IgD-negative memory B cell (primary cell): Measurements from ENCODE around the gene SLC47A2. TPM values are rescaled to one million over a fixed set of nuclear protein-coding genes. Genes with fewer than 3 reads are reported as not detected.
"Not testable (repeated sequence)": the region's sequence is repeated elsewhere in the genome, so short reads cannot be mapped to it uniquely, and the experiment has no call there.

Experiments used
- H3K27ac Mint-ChIP-seq, 3 donors: one replicate each; pipeline ENCODE4 v1.8.0; 2020 to 2022; ENCODE audit warnings: mild to moderate bottlenecking in 3 of 3, mixed read lengths in 3 of 3, moderate library complexity in 1 of 3
- H3K27me3 Mint-ChIP-seq: one replicate; pipeline ENCODE4 v1.8.0; 2021; ENCODE audit warnings: mixed read lengths
- H3K36me3 Mint-ChIP-seq: one replicate; pipeline ENCODE4 v1.8.0; 2020; ENCODE audit warnings: mild to moderate bottlenecking, mixed read lengths
- H3K4me1 Mint-ChIP-seq, 3 donors: one replicate each; pipeline ENCODE4 v1.8.0; 2020 to 2022; ENCODE audit warnings: mixed read lengths in 3 of 3, mild to moderate bottlenecking in 1 of 3
- H3K4me3 Mint-ChIP-seq, 4 donors: one replicate each; pipeline ENCODE4 v1.8.0; 2020 to 2022; ENCODE audit warnings: mild to moderate bottlenecking in 4 of 4, mixed read lengths in 4 of 4, moderate library complexity in 3 of 4
- H3K9me3 Mint-ChIP-seq, 3 donors: one replicate each; pipeline ENCODE4 v1.8.0; 2020 to 2021; ENCODE audit warnings: mixed read lengths in 3 of 3, mild to moderate bottlenecking in 1 of 3
- polyA plus RNA-seq: library from polyadenylated mRNA; unstranded; fragments of 300-500 nt; fragmentation: Illumina TruSeq; gene quantifications from one replicate; pipeline ENCODE4 v1.2.3, GENCODE V29; 2021

Gene SLC47A2, protein sequence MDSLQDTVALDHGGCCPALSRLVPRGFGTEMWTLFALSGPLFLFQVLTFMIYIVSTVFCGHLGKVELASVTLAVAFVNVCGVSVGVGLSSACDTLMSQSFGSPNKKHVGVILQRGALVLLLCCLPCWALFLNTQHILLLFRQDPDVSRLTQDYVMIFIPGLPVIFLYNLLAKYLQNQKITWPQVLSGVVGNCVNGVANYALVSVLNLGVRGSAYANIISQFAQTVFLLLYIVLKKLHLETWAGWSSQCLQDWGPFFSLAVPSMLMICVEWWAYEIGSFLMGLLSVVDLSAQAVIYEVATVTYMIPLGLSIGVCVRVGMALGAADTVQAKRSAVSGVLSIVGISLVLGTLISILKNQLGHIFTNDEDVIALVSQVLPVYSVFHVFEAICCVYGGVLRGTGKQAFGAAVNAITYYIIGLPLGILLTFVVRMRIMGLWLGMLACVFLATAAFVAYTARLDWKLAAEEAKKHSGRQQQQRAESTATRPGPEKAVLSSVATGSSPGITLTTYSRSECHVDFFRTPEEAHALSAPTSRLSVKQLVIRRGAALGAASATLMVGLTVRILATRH
- 0.15 TPM for polyA plus RNA-seq

DNA sequence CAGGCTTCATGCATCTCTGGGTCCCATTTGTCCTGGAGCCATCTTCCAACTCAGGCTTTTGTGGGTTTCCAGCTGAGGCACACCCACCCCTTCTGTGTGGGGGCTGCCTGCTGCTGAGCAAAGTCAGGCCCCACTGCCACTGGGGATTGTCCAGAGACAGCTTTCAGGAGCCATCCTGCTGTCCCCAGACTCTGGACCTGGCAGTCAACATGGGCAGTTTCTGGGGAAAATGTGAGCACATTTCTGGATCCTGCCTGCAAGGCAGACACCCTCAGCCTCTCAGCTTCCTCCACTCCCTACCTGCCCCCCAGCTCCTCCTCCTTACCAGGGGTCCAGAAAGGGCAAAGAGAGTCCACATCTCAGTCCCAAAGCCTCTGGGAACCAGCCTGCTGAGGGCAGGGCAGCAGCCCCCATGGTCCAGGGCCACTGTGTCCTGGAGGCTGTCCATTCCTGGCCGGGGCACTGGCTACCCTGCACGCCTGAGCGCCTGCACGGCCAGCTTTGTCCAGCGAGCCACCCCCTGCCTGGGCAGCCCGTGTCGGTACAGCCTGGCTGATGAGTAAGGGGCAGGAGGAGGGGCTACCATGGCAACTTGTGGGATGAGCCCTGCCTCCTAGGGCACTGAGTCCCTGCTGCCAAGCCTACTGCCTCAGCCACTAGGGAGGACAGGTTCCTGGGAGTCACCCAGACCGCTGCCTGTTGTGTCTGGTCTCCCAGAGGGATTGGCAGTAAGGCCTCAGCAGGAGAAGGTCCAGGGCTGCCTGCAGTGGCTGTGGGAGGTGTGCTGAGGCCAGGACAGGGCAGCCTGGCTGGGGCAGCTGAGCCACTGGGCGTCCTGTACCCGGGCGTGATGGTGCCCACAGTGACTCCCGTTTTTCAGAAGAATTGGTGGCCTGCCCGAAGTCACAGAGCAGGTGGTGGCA lies at the start of gene SLC47A2:
TSS of gene SLC47A2 (minus strand) at position 477 of the 923 bp plus-strand sequence. CDS start at position 448, 29 bp downstream.
- no peak within 1 kb of the TSS for H3K27ac Mint-ChIP-seq
- no peaks in the 10 kb centered on the region for H3K9me3 Mint-ChIP-seq
- no peak within 1 kb of the TSS for H3K4me3 Mint-ChIP-seq
- H3K27me3 Mint-ChIP-seq = peaks cover 4% of the 10 kb centered on the region
- H3K4me1 Mint-ChIP-seq = peaks cover 0 to 1% (median 0%) of the 10 kb centered on the region in 3 donors
- H3K36me3 Mint-ChIP-seq = peaks cover 2% of the 10 kb centered on the region

DNA sequence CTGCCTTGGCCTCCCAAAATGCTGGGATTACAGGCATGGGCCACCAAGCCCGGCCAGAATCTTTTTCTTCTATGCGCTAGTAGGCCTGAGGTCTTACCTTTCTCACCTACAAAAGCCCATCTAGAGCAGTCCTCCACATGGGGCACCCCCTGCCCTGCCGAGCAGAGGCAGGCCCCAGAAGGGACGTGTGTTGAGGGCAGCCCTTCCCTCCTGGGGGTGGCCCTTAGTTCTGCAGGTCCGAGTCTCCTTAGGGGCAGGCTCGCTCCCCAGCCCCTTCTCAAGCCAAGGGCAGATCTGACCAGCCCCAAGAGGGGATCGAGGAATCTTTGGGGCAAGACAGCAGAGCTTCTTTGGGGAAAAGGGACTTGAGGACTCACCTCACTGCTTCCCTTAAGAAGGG lies 49.6 kb upstream of the SLC47A2 start:
- peaks cover 2% of the 10 kb centered on the region for H3K27me3 Mint-ChIP-seq
- H3K4me1 Mint-ChIP-seq = no peaks in the 10 kb centered on the region
- no peaks in the 10 kb centered on the region for H3K9me3 Mint-ChIP-seq
- no peak overlapping the region for H3K4me3 Mint-ChIP-seq
- no peaks in the 10 kb centered on the region for H3K36me3 Mint-ChIP-seq
- H3K27ac Mint-ChIP-seq = no peak overlapping the region

DNA sequence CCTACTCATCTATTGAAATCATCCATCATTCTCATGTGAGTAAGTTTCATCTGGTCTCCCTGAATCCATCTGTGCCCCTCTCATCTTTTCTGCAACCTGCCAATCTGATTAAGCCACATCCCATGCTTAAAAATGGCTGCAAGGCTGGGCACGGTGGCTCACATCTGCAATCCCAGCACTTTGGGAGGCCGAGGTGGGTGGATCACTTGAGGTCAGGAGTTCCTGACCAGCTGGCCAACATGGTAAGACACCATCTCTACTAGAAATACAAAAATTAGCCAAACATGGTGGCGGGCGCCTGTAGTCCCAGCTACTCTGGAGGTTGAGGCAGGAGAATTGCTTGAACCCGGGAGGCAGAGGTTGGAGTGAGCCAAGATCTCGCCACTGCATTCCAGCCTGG lies 47.6 kb upstream of the SLC47A2 start:
- not testable (repeated sequence) for H3K27ac Mint-ChIP-seq, H3K4me1 Mint-ChIP-seq, H3K4me3 Mint-ChIP-seq, H3K9me3 Mint-ChIP-seq, H3K36me3 Mint-ChIP-seq, H3K27me3 Mint-ChIP-seq

DNA sequence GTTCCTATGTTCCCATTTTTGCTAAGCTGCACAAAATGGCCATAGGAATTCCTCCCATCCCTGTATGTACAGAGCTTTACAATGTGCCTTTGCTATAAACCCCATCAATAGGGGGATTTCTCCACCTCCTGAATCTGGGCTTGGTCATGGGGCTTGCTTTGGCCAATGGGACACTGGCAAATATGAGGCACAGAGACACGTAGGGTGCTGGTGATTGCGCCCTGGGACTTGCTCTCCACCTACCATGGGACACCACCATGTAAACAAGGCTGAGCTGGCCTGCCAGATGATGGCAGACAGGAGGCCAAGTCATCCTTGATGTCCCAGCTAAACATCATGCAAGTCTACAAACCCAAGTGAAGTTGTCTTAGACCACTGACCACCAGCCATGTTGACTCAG lies 47.0 kb upstream of the SLC47A2 start:
- peaks cover 3% of the 10 kb centered on the region for H3K27me3 Mint-ChIP-seq
- H3K4me3 Mint-ChIP-seq = no peak overlapping the region
- H3K9me3 Mint-ChIP-seq = no peaks in the 10 kb centered on the region
- H3K36me3 Mint-ChIP-seq = no peaks in the 10 kb centered on the region
- H3K27ac Mint-ChIP-seq = no peak overlapping the region
- peaks cover 0 to 2% (median 0%) of the 10 kb centered on the region in 3 donors for H3K4me1 Mint-ChIP-seq

DNA sequence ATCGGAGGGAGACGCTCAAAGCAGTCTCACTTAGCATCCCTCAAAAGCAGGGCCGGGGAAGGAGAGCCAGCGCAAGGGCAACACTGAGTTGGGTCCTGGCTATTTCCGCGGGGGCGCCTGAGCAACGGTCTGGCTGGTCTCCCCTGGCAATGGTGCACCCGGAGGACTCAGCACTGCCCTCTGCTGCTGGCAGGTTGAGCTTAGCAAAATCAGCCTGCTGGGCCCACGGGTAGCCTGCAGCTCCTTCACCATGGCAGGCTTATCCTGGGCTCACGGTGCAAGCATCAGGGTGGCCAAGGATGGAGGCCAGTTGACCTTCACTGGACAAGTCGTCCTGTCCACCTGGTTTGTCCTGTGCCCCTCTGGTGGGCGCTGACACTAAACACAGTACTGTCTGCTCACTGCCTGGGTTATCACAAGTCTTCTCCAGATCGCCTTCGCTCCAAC lies 46.2 kb upstream of the SLC47A2 start:
- Mint-ChIP-seq H3K9me3 (no peaks in the 10 kb centered on the region), H3K4me3 (no peak overlapping the region), H3K27ac (no peak overlapping the region), H3K27me3 (peaks cover 3% of the 10 kb centered on the region), H3K36me3 (no peaks in the 10 kb centered on the region), H3K4me1 (peaks cover 0 to 2% (median 0%) of the 10 kb centered on the region in 3 donors)

DNA sequence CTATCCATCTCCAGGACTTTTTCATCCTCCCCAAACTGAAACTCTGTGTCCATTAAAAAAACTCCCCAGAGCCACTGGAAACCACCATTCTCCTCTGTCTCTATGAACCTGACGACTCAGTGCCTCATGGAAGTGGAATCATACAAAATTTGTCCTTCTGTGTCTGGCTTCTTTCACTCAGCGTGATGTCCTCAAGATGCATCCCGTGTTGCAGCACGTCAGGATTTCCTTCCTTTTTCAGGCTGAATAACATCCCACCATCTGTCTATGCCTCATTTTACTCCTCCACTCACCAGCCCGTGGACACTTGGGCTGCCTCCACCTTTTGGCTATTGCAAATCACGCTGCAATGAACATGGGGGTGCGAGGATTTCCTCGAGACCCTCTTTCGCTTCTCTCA lies 44.4 kb upstream of the SLC47A2 start:
- Mint-ChIP-seq H3K36me3 (peaks cover 1% of the 10 kb centered on the region), H3K4me3 (no peak overlapping the region), H3K27ac (no peak overlapping the region), H3K27me3 (peaks cover 3% of the 10 kb centered on the region), H3K4me1 (peaks cover 6 to 9% (median 7%) of the 10 kb centered on the region in 3 donors), H3K9me3 (no peaks in the 10 kb centered on the region)

DNA sequence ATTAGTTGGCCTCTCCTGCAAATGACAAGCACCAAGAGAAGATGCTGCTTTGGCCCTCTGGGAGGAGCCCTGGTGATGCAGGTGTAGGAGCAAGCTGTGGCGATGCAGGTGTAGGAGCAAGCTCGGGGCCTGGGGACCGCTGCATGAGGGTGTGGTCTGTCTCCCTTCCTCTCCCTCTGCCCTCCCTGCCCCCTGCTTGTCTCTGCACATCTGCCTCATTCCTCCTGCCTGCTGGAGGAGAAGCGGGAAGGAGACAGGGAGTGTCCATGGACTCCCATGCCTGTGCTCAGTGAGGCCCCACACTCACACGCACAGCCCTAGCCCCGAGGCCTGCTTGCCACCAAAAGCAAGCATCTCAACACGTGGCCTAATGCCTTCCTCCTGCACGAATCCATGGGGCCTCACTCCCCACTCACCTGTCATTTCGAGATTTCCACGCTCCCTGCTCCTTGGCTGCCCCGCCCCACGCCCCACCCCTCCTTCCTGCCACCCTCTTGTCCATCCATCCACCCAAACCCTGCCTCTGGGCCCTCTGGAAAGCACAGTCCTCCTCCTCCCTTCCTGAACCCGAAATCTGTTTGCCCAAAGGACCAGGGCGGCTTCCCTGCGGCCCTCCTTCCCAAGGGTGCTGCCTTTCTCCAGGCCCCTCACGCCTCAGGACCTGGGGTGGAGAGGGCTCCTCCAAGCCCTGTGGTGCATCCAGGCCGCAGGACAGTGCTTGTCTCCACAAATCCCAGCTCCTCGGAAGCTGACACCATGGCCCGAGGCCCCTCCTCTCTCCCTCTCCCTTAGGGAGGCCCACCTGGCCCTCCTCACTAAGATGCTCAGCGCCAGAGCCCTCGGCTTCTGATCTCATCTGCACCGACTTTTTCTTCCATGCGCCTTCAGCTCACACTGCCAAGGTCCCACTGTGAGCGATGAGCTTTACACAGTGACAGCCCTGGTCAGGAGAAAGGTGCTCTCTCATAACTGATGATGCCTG lies 43.5 kb upstream of the SLC47A2 start:
- peaks cover 3% of the 10 kb centered on the region for H3K27me3 Mint-ChIP-seq
- H3K9me3 Mint-ChIP-seq = no peaks in the 10 kb centered on the region
- peaks cover 11 to 18% (median 15%) of the 10 kb centered on the region in 3 donors for H3K4me1 Mint-ChIP-seq
- no peak overlapping the region for H3K4me3 Mint-ChIP-seq
- peaks cover 1% of the 10 kb centered on the region for H3K36me3 Mint-ChIP-seq
- no peak overlapping the region for H3K27ac Mint-ChIP-seq

DNA sequence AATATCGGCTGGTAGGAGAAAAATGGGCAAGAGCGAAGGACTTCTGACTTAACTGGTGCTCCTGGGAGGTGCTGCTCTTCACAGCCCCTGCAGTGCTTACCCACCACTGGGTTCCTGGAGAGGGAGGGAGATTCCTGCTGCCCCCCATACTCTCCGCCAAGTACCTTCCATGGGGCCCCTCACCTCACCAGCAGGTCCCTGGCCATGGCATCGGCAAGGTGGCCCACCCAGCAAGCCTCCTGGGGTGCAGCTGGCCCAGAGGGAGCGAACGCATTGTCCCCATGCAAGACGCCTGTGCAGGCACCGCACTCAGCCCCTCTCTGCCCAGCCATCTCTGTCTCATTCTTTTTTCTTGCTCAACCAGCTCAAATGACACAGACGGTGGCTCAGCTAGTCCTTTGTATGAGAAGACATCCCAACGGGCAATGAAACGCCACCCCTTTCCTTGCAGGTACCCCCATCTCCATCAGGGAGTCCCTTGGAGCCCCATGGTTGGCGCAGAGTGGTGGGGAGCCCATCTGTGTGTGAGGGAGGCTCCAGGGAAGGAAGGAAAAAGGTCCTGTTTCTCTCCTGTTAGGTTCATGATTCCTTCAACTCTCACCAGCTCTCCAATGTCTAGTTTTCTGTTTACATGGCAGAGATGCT lies 41.3 kb upstream of the SLC47A2 start:
- H3K4me3 Mint-ChIP-seq = no peak overlapping the region
- H3K27ac Mint-ChIP-seq = no peak overlapping the region
- no peaks in the 10 kb centered on the region for H3K9me3 Mint-ChIP-seq
- H3K27me3 Mint-ChIP-seq = peaks cover 1% of the 10 kb centered on the region
- H3K36me3 Mint-ChIP-seq = peaks cover 1% of the 10 kb centered on the region
- H3K4me1 Mint-ChIP-seq = peaks cover 20 to 25% (median 22%) of the 10 kb centered on the region in 3 donors

DNA sequence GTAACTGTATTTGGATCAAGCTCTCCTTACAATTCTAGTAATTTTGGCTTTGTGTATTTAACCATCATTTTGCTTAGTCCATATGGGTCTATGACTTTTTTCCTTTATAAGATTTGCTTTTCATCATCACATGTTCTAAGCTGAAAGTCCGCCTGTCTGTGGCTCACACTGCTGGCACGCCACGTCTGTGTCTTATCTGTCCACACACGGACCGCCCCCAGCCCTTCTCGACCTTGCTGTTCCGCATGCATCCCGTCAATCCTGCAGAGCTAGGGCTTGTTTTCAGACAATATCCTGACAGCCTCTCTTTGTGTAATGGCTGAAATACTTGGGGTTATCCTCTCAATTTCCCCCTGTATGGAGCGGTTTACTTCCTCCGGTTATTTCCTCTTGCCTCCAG lies 40.2 kb upstream of the SLC47A2 start:
- peaks cover 1% of the 10 kb centered on the region for H3K27me3 Mint-ChIP-seq
- peak overlapping the region in 1 of 4 donors; percentile 67 for H3K4me3 Mint-ChIP-seq
- peaks cover 20 to 25% (median 22%) of the 10 kb centered on the region in 3 donors for H3K4me1 Mint-ChIP-seq
- peaks cover 1% of the 10 kb centered on the region for H3K36me3 Mint-ChIP-seq
- no peak overlapping the region for H3K27ac Mint-ChIP-seq
- H3K9me3 Mint-ChIP-seq = peaks cover 0 to 1% (median 0%) of the 10 kb centered on the region in 3 donors

DNA sequence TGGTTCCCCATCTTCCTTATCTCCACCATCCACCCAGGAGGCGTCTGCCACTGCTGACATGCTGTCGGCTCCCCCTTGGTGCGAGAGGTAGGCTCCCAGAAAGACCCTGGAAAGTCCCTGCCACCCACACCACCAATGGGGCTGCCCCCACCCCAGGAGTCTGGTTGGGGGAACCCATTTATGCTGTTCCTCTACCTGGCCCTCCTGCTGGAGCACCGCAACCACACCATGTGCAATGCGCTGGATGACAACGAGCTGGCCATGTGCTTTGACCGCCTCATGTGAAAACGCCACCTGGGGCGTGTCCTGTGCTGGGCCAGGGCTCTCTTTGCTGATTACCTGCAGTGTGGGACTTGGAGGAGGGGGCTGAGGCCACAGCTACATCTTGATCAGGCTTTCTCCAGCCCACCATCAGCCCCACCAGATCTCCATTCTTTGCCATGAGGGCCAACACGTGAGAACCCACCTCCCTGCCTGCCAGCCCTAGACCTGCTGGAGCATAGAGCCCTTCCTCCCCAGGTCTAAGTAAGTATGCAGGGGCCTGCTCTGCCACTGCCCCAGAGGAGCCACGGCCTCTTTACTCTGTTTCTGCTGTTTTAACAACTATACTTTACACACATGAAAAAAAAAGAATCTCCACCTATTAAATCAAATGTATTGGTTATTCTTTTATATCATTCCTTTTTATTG lies 39.6 kb upstream of the SLC47A2 start:
- peaks cover 1% of the 10 kb centered on the region for H3K27me3 Mint-ChIP-seq
- H3K4me3 Mint-ChIP-seq = peak overlapping the region in 2 of 4 donors; percentile 71 to 79
- H3K9me3 Mint-ChIP-seq = peaks cover 0 to 1% (median 0%) of the 10 kb centered on the region in 3 donors
- peaks cover 1% of the 10 kb centered on the region for H3K36me3 Mint-ChIP-seq
- H3K27ac Mint-ChIP-seq = peak overlapping the region in 1 of 3 donors; percentile 78
- H3K4me1 Mint-ChIP-seq = peaks cover 20 to 26% (median 25%) of the 10 kb centered on the region in 3 donors

DNA sequence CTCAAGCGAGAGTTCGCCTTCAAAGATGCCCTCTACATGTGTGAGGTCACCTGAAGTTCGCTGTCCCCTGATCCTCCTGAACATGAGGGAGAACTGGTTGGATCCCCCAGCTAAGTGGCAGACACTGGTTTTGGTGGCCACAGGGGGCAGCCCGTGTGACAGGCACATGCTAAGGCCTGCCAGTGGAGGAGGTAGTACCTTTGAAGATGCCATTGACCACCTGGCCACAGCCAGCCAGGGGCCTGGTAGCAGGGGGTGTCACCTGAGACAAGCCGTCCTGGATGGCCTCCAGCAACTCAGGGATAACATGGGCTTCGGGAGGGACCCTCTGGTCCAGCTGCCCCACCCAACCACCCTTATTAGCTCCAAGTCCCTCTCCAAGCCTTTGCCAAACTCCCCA lies 39.0 kb upstream of the SLC47A2 start:
- Mint-ChIP-seq H3K27ac (peak overlapping the region in 1 of 3 donors; percentile 78), H3K4me1 (peaks cover 18 to 26% (median 25%) of the 10 kb centered on the region in 3 donors), H3K4me3 (peak overlapping the region in 2 of 4 donors; percentile 74 to 78), H3K27me3 (peaks cover 1% of the 10 kb centered on the region), H3K36me3 (peaks cover 1% of the 10 kb centered on the region), H3K9me3 (peaks cover 0 to 1% (median 0%) of the 10 kb centered on the region in 3 donors)

DNA sequence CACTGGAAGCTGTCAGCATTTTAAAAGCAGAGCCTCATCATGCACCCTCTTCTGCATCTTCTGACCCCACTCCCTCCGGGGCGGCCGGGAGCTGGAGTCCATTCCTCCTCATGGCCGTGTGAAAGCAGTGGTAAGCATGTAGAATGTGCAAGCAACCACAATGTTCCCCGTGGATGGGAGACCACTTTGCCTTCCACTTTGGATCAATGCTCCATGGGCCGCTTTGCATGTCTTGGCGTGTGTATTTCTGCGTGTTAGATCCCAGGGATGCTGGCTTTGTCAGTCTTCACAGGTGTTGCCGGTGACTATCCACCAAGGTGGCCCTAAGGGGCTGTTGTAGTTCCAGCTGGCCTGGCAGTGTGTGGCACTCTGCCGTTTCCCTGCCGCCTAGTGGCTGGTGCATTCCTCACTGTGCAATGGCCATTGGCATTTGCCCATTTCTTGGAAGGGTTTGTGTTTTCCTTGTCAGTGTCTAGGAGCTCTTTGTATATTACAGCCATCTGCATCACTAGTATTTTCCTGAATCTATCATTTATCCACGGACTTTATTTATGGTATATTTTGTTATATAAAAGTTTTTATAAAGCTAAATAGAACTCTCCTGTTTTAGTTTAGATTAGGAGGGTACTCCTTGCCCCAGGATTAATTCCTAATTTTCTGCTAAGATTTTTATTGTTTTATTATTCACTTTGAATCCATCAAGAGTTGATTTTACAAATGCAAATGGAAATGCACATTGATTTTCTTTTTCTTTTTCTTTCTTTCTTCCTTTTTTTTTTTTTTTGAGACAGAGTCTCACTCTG lies 37.5 kb upstream of the SLC47A2 start:
- peaks cover 0 to 1% (median 0%) of the 10 kb centered on the region in 3 donors for H3K9me3 Mint-ChIP-seq
- peaks cover 2% of the 10 kb centered on the region for H3K27me3 Mint-ChIP-seq
- H3K4me1 Mint-ChIP-seq = peaks cover 18 to 27% (median 26%) of the 10 kb centered on the region in 3 donors
- H3K4me3 Mint-ChIP-seq = peak overlapping the region in 3 of 4 donors; percentile 19 to 74 (median 37)
- peaks cover 3% of the 10 kb centered on the region for H3K36me3 Mint-ChIP-seq
- peak overlapping the region in 1 of 3 donors; percentile 51 for H3K27ac Mint-ChIP-seq
